ENCODE results near the gene WWTR1. TPM values are rescaled to one million over a fixed set of nuclear protein-coding genes. Genes with fewer than 3 reads are reported as not detected.

The WWTR1 gene
- total and polyA plus RNA-seq, 2 of the 8 experiments (the other 6 are each of a cell fraction or from before 2014, with no cell fraction given), result 15.7 to 18.6 TPM

DNA sequence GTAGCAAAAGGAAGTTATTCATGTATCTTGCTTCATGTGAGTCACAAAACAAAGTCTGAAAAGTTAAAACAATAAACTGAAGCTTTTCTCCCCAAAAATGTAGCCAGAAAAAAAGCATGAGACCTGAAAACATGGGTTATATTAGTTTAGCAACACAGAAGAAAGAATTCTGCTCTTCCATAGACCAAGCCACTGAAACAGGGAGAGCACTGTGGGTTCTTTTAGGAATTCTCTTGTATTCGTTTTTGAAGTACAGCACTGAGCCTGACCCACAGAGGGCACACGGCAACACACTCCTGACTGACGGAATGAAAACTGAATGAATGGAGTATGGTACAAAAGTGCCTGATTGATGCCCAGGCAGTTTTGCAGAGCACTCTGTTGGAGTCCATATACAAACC, 116.7 kb downstream of the WWTR1 start:
- Histone ChIP-seq H3K14ac (ENCODE audit: insufficient read length) (no peak overlapping the region), H3K79me2 (ENCODE audit: control insufficient read depth in 1 of 2, insufficient read depth in 2 of 2, low read length in 2 of 2) (peaks cover 0 to 12% of the 10 kb centered on the region in 2 experiments; a peak in 2 of 4 replicates), H4K20me1 (replicated peaks in 1 of 2; ENCODE audit: control insufficient read depth in 1 of 2, insufficient read depth in 2 of 2, low read length in 2 of 2) (peaks cover 0 to 3% of the 10 kb centered on the region in 2 experiments), H2BK120ac (replicated peaks; ENCODE audit: low read depth, low read length) (no peak overlapping the region), H3K27me3 (replicated peaks in 1 of 4; ENCODE audit: control insufficient read depth in 3 of 4, extremely low read depth in 1 of 4, insufficient read depth in 3 of 4, low read length in 3 of 4) (no peaks in the 10 kb centered on the region), H3K4ac (replicated peaks; ENCODE audit: insufficient read length, low read depth, low read length) (no peak overlapping the region), H2BK20ac (ENCODE audit: low read length) (no peak overlapping the region), H2AK5ac (ENCODE audit: low read depth, low read length) (no peak overlapping the region), H3K4me2 (ENCODE audit: insufficient read depth in 1 of 2, low read depth in 2 of 2, low read length in 2 of 2) (no peak overlapping the region), H3K23me2 (ENCODE audit: low read depth, low read length) (peaks cover 2% of the 10 kb centered on the region; the same call in 1 of the 2 replicates), H3K56ac (replicated peaks; ENCODE audit: insufficient read length, low read depth, low read length) (no peak overlapping the region), H3K4me1 (replicated peaks in 1 of 4; ENCODE audit: control insufficient read depth in 3 of 4, insufficient read depth in 4 of 4, low read length in 3 of 4) (peaks cover 0 to 10% (median 4%) of the 10 kb centered on the region in 4 experiments; a peak in 4 of 7 replicates), H3K36me3 (ENCODE audit: control insufficient read depth in 2 of 4, insufficient read depth in 4 of 4, low read length in 3 of 4) (peaks cover 0 to 4% (median 0%) of the 10 kb centered on the region in 4 experiments; a peak in 1 of 8 replicates), H3K9me3 (ENCODE audit: insufficient read depth in 2 of 2, low read depth in 1 of 2, low read length in 1 of 2) (no peaks in the 10 kb centered on the region), H3K18ac (ENCODE audit: extremely low read depth, low read length) (no peak overlapping the region), H3K79me1 (ENCODE audit: low read depth, low read length) (0 out of 2 replicates have a peak, but pooled peaks cover 3% of the 10 kb centered on the region), H2BK5ac (ENCODE audit: low read depth, low read length) (no peak overlapping the region), H4K8ac (ENCODE audit: extremely low read depth, insufficient read depth, low read length) (no peak overlapping the region), H4K91ac (replicated peaks; ENCODE audit: insufficient read length, low read length) (no peak overlapping the region), H2BK15ac (ENCODE audit: low read length) (no peak overlapping the region), H2AFZ (ENCODE audit: low read length) (no peak overlapping the region), H3K23ac (ENCODE audit: insufficient read length) (no peak overlapping the region), H4K5ac (ENCODE audit: insufficient read length, low read depth, low read length) (no peak overlapping the region), H3K4me3 (ENCODE audit: extremely low read depth in 1 of 4, insufficient read depth in 2 of 4, low read depth in 3 of 4, low read length in 4 of 4) (no peak overlapping the region), H3K27ac (ENCODE audit: low read depth, low read length) (no peak overlapping the region), H3K9ac (replicated peaks in 1 of 4; ENCODE audit: extremely low read depth in 1 of 4, low read depth in 3 of 4, low read length in 3 of 4) (no peak overlapping the region), H2BK12ac (ENCODE audit: low read depth, low read length) (no peak overlapping the region)
- CTCF ChIA-PET (ENCODE audit: partially characterized antibody), result interaction anchor here (0.7 to 2.7 kb wide), 10 partner anchors 10 to 268 kb away, joined by 3 to 19 read pairs (median 3); no protein-coding TSS in a partner anchor
- TF ChIP-seq, protein P1, sequence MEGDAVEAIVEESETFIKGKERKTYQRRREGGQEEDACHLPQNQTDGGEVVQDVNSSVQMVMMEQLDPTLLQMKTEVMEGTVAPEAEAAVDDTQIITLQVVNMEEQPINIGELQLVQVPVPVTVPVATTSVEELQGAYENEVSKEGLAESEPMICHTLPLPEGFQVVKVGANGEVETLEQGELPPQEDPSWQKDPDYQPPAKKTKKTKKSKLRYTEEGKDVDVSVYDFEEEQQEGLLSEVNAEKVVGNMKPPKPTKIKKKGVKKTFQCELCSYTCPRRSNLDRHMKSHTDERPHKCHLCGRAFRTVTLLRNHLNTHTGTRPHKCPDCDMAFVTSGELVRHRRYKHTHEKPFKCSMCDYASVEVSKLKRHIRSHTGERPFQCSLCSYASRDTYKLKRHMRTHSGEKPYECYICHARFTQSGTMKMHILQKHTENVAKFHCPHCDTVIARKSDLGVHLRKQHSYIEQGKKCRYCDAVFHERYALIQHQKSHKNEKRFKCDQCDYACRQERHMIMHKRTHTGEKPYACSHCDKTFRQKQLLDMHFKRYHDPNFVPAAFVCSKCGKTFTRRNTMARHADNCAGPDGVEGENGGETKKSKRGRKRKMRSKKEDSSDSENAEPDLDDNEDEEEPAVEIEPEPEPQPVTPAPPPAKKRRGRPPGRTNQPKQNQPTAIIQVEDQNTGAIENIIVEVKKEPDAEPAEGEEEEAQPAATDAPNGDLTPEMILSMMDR (IDR thresholded peaks at IDR 0.05; ENCODE audit: control extremely low read depth in 1 of 3, insufficient read depth in 1 of 3, low read depth in 1 of 3, low read length in 3 of 3), result peak in 1 of 3 experiments; percentile 4; a peak in 1 of 4 replicates
- TF ChIP-seq MAFK (IDR thresholded peaks at IDR 0.05; ENCODE audit: low read depth, low read length), result no peak
- POLR2A ChIA-PET (ENCODE audit: partially characterized antibody), result no interaction called here
- WGBS, 2 experiments (ENCODE audit: extremely low coverage in 1 of 2, insufficient coverage in 1 of 2, insufficient read length in 1 of 2, insufficient replicate concordance in 2 of 2, low coverage in 1 of 2, low lambda C conversion rate in 2 of 2, missing lambda C conversion rate in 1 of 2), result 81% methylated on average over 3 of the region's 3 CpGs; no CpG with 5 or more reads in 1 of the 2 experiments
- no peak for FAIRE-seq
- DNase-seq (ENCODE audit: low read depth in 1 of 2, low spot score in 2 of 2), result no peak
